ENCODE data around the gene ZAP70.

Gene ZAP70

DNA sequence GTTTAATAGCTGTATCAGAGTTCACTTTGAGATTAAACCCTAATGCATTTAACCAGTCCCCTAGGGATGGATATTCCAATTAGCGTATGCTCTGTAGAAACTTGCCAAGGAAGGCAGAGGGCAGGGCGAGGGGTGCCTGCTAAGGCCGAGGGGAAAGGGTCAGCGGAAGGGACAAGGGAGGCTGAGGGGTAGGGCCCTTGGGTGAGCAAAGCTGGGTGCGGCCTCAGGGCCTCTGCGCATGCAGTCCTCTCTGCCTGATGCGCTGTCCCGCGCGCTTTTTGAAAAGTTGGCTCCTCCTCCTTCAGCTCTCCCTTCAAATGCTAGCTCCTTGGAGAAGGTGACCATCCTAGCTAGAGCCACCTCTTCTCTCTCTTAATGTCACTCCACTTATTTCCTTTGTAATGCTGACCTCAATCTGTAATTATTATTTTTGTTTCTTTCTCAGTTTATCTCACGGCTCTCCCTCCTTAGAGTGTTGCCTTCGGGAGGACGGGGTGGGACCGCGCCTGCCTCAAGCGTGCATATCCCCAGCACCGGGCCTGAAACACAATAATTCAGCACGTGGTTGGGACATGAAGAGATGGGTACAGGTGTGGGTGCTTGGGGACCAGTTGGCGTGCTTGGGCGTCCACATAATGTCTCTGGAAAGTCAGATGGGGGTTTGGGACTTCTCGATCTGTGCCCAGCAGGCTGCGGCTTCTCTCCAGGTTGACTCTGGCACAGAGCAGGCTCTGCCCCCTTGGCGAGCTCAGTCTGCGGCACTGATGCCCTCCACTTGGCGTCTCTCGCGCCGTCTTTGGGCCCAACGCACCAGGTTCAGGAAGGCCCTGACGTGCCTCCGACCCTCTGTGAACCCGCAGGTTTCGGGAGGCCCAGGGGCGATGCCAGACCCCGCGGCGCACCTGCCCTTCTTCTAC lies 10.0 kb downstream of the ZAP70 start:
- Histone ChIP-seq H3K4me2 (ENCODE audit: low read length) (no peak overlapping the region), H3K27me3 (ENCODE audit: control insufficient read depth, low read length) (no peaks in the 10 kb centered on the region), H4K20me1 (ENCODE audit: control insufficient read depth, insufficient read depth, low read depth, low read length) (no peaks in the 10 kb centered on the region), H3K4me3 (ENCODE audit: low read length) (no peak overlapping the region), H3K4me1 (ENCODE audit: control insufficient read depth, low read length) (peaks cover 10% of the 10 kb centered on the region), H3K79me2 (ENCODE audit: control insufficient read depth, low read length) (no peaks in the 10 kb centered on the region), H3F3A (ENCODE audit: control insufficient read depth, insufficient read depth) (no peaks in the 10 kb centered on the region), H3K9me2 (replicated peaks; ENCODE audit: control insufficient read depth, low read length) (no peaks in the 10 kb centered on the region), H3K9me3 (ENCODE audit: control insufficient read depth, insufficient read depth, low read length) (no peaks in the 10 kb centered on the region), H3K36me3 (ENCODE audit: control insufficient read depth, low read length) (no peaks in the 10 kb centered on the region), H3K27ac (ENCODE audit: low read depth, low read length) (no peak overlapping the region)
- TF ChIP-seq, protein P1, sequence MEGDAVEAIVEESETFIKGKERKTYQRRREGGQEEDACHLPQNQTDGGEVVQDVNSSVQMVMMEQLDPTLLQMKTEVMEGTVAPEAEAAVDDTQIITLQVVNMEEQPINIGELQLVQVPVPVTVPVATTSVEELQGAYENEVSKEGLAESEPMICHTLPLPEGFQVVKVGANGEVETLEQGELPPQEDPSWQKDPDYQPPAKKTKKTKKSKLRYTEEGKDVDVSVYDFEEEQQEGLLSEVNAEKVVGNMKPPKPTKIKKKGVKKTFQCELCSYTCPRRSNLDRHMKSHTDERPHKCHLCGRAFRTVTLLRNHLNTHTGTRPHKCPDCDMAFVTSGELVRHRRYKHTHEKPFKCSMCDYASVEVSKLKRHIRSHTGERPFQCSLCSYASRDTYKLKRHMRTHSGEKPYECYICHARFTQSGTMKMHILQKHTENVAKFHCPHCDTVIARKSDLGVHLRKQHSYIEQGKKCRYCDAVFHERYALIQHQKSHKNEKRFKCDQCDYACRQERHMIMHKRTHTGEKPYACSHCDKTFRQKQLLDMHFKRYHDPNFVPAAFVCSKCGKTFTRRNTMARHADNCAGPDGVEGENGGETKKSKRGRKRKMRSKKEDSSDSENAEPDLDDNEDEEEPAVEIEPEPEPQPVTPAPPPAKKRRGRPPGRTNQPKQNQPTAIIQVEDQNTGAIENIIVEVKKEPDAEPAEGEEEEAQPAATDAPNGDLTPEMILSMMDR (IDR thresholded peaks at IDR 0.05; ENCODE audit: low read depth, low read length, poor library complexity, severe bottlenecking) = no peak
- no peak for TF ChIP-seq EZH2phosphoT487 (IDR thresholded peaks at IDR 0.05; ENCODE audit: borderline replicate concordance, low read length)

DNA sequence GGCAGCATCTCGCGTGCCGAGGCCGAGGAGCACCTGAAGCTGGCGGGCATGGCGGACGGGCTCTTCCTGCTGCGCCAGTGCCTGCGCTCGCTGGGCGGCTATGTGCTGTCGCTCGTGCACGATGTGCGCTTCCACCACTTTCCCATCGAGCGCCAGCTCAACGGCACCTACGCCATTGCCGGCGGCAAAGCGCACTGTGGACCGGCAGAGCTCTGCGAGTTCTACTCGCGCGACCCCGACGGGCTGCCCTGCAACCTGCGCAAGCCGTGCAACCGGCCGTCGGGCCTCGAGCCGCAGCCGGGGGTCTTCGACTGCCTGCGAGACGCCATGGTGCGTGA lies 10.7 kb downstream of the ZAP70 start:
- H4K20me1 ChIP-seq (ENCODE audit: control insufficient read depth, insufficient read depth, low read depth, low read length) = no peaks in the 10 kb centered on the region

DNA sequence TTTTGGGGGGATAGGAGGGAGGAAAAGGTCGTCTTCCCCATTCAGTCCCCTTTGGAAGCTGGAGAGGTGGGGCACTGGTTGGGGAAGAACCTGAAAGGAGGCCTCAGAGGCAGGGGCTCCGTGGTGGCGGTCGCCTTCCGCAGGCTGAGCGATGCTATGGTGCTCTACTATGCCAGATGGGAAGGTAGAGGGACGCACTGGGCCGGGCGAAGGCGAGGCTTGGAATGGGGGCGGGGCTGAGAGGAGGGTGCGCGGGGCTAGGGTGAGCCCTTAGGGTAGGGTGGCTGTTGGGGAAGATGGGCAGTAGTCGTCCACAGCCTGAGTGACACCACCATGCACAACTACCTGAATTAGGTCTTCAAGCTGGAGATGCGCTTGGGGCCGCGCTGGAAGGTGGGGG lies 11.1 kb downstream of the ZAP70 start:
- TF ChIP-seq EZH2phosphoT487 (IDR thresholded peaks at IDR 0.05; ENCODE audit: borderline replicate concordance, low read length) = no peak
- TF ChIP-seq, protein P1 (IDR thresholded peaks at IDR 0.05; ENCODE audit: low read depth, low read length, poor library complexity, severe bottlenecking) = no peak
- Histone ChIP-seq H4K20me1 (ENCODE audit: control insufficient read depth, insufficient read depth, low read depth, low read length) (no peaks in the 10 kb centered on the region), H3K36me3 (ENCODE audit: control insufficient read depth, low read length) (no peaks in the 10 kb centered on the region), H3K79me2 (ENCODE audit: control insufficient read depth, low read length) (no peaks in the 10 kb centered on the region), H3K4me1 (ENCODE audit: control insufficient read depth, low read length) (no peaks in the 10 kb centered on the region), H3K27me3 (ENCODE audit: control insufficient read depth, low read length) (no peaks in the 10 kb centered on the region), H3K4me3 (ENCODE audit: low read length) (no peak overlapping the region), H3K4me2 (ENCODE audit: low read length) (no peak overlapping the region), H3K9me2 (replicated peaks; ENCODE audit: control insufficient read depth, low read length) (no peaks in the 10 kb centered on the region), H3K9me3 (ENCODE audit: control insufficient read depth, insufficient read depth, low read length) (no peaks in the 10 kb centered on the region), H3K27ac (ENCODE audit: low read depth, low read length) (no peak overlapping the region), H3F3A (ENCODE audit: control insufficient read depth, insufficient read depth) (no peaks in the 10 kb centered on the region)

More for the DNA sequence above, 10.7 kb downstream of the ZAP70 start:
- H3K27me3 ChIP-seq (ENCODE audit: control insufficient read depth, low read length) = no peaks in the 10 kb centered on the region
- no peak overlapping the region for H3K27ac ChIP-seq (ENCODE audit: low read depth, low read length)
- H3K4me2 ChIP-seq (ENCODE audit: low read length) = no peak overlapping the region
- H3K9me3 ChIP-seq (ENCODE audit: control insufficient read depth, insufficient read depth, low read length) = no peaks in the 10 kb centered on the region
- no peak for TF ChIP-seq EZH2phosphoT487 (IDR thresholded peaks at IDR 0.05; ENCODE audit: borderline replicate concordance, low read length)
- TF ChIP-seq, protein P1 (IDR thresholded peaks at IDR 0.05; ENCODE audit: low read depth, low read length, poor library complexity, severe bottlenecking) = no peak
- H3F3A ChIP-seq (ENCODE audit: control insufficient read depth, insufficient read depth) = no peaks in the 10 kb centered on the region
- no peaks in the 10 kb centered on the region for H3K9me2 ChIP-seq (replicated peaks; ENCODE audit: control insufficient read depth, low read length)
- peaks cover 4% of the 10 kb centered on the region for H3K4me1 ChIP-seq (ENCODE audit: control insufficient read depth, low read length)
- H3K4me3 ChIP-seq (ENCODE audit: low read length) = no peak overlapping the region
- no peaks in the 10 kb centered on the region for H3K36me3 ChIP-seq (ENCODE audit: control insufficient read depth, low read length)
- no peaks in the 10 kb centered on the region for H3K79me2 ChIP-seq (ENCODE audit: control insufficient read depth, low read length)

Measured in DOHH2 (cell line).